PFSK-1 (cell line): ENCODE results near the gene SLC25A4.

Experiments used
- FOXP2 ChIP-seq: optimal IDR thresholded peaks from 2 replicates; pipeline ENCODE3; 2011; ENCODE audit warnings: borderline replicate concordance, control low read depth, inconsistent platforms; ENCODE audit not compliant: insufficient read depth; ENCODE audit errors: extremely low read length, extremely low read depth
- POLR2AphosphoS5 ChIP-seq: IDR thresholded peaks from 2 replicates; pipeline ENCODE4 v1.6.1; 2012; ENCODE audit warnings: low read depth, mild to moderate bottlenecking, control low read depth, low read length, moderate library complexity
- REST ChIP-seq, 2 experiments: IDR thresholded peaks; 2 replicates each; pipeline versions ENCODE4 v1.6.1 to v1.8.0; 2011 to 2012; ENCODE audit warnings: low read depth in 2 of 2, low read length in 2 of 2, control low read depth in 1 of 2, inconsistent platforms in 1 of 2, mild to moderate bottlenecking in 1 of 2, moderate library complexity in 1 of 2; ENCODE audit not compliant: insufficient read depth in 1 of 2
- SIN3A ChIP-seq: IDR thresholded peaks from 2 replicates; pipeline ENCODE4 v1.6.1; 2012; ENCODE audit warnings: mild to moderate bottlenecking, low read length, moderate library complexity, borderline replicate concordance; ENCODE audit not compliant: insufficient read depth
- TAF1 ChIP-seq: IDR thresholded peaks from 2 replicates; pipeline ENCODE4 v1.6.1; 2012; ENCODE audit warnings: low read length, control low read depth, borderline replicate concordance; ENCODE audit not compliant: insufficient read depth

Gene SLC25A4

DNA sequence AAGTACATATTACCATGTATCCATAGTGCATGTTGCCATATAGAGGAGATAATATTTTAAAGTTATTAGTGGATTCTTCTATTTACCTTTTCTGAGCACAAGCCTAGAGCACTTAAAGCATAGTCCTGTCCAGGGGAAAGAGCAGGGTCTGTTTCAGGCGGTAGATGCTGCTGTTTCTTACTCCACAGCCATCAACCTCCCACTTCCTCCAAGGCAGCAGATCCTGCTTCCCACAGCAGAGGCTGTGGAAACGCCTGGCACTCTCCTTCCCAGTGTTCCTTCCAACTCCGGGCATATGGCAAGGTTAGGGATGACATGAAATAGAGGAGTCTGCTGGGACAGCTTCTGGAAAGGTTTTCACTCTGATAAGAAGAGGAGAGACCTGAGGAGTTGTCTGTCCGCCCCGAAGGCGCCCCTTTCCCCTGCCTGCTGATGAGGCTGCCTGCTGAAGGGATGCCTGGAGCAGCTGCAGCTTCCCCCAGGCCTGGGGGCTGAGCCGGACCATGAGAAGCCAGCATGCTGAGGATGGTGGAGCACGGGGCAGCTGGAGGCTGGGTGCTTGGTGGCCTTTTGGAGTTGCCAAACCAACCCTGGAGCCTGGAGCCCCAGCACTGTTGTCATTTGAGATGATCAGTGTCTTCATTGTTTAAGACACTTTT lies 43.9 kb upstream of the SLC25A4 start:
- TF ChIP-seq SIN3A (no peak), TAF1 (no peak), REST (IDR thresholded peaks at IDR 0.05; ENCODE audit: insufficient read depth in 1 of 2, low read depth in 2 of 2, low read length in 2 of 2) (no peak), FOXP2 (no peak), POLR2AphosphoS5 (no peak)

- TF ChIP-seq SIN3A (no peak), POLR2AphosphoS5 (no peak), TAF1 (no peak)
These were observed 43.1 kb upstream of the SLC25A4 start for GRCh38 chr4:185099940-185100339.

- TF ChIP-seq POLR2AphosphoS5 (no peak), SIN3A (no peak), REST (IDR thresholded peaks at IDR 0.05; ENCODE audit: insufficient read depth in 1 of 2, low read depth in 2 of 2, low read length in 2 of 2) (no peak), FOXP2 (no peak), TAF1 (no peak)
These were observed 42.6 kb upstream of the SLC25A4 start for GRCh38 chr4:185100423-185100822.

- no peak for TF ChIP-seq POLR2AphosphoS5
- TF ChIP-seq REST (IDR thresholded peaks at IDR 0.05; ENCODE audit: insufficient read depth in 1 of 2, low read depth in 2 of 2, low read length in 2 of 2), result no peak
These were observed 41.6 kb upstream of the SLC25A4 start for GRCh38 chr4:185101354-185101890.

DNA sequence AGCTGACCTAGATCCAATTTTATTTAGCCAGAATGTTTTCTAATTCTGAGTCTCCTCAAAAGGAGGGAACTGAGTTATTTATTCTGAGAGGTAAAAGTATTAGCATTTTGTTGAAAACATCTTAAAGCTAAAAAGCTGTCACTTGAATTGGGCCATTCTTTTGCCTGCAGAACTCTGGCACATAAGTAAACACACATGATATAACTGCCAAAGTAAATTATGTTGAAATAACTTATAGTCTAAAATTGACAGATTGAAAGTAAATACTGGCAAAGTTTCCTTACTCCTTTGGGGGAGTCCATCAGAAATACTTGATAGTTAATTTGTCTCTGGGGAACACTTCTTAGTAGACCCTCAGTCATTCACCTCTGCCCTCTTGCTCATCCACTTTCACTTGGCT lies 38.3 kb upstream of the SLC25A4 start:
- no peak for TF ChIP-seq REST (IDR thresholded peaks at IDR 0.05; ENCODE audit: insufficient read depth in 1 of 2, low read depth in 2 of 2, low read length in 2 of 2)
- TF ChIP-seq TAF1, result no peak
- TF ChIP-seq POLR2AphosphoS5, result no peak
- TF ChIP-seq SIN3A, result no peak
- no peak for TF ChIP-seq FOXP2
